K562 (cell line): ENCODE results near the gene PFDN4.

Experiments
- BRF2 ChIP-seq: IDR thresholded peaks from 3 replicates; pipeline ENCODE4 v1.6.1; 2011; ENCODE audit warnings: borderline replicate concordance, mild to moderate bottlenecking; ENCODE audit not compliant: insufficient read length, insufficient read depth
- COPS2 ChIP-seq: fragments of 450-650 bp; conservative IDR thresholded peaks from 2 replicates; pipeline ENCODE4 v1.6.1; 2016; ENCODE audit warnings: mild to moderate bottlenecking, moderate library complexity
- DNMT1 ChIP-seq: fragments of 450-650 bp; IDR thresholded peaks from 2 replicates; pipeline ENCODE4 v1.6.1; 2016; ENCODE audit warnings: antibody characterized with exemption, mild to moderate bottlenecking
- EZH2 ChIP-seq: IDR thresholded peaks from 2 replicates; pipeline ENCODE4 v1.6.1; 2012; ENCODE audit warnings: low read depth, mild to moderate bottlenecking, inconsistent platforms, low read length, borderline replicate concordance
- FOSL1 ChIP-seq: fragments of 200-800 bp; sonication (Bioruptor generic); conservative IDR thresholded peaks from 2 replicates; pipeline ENCODE4 v1.6.1; 2016; ENCODE audit warnings: missing genetic modification characterization, missing compliant biosample characterization
- JUNB ChIP-seq: fragments of 450-650 bp; formaldehyde crosslinking; conservative IDR thresholded peaks from 2 replicates; pipeline ENCODE4 v1.4.0; 2020; ENCODE audit warnings: mild to moderate bottlenecking
- KAT8 ChIP-seq: fragments of 450-650 bp; IDR thresholded peaks from 2 replicates; pipeline ENCODE4 v1.6.1; 2016; ENCODE audit warnings: low read depth, mild to moderate bottlenecking
- NCOR1 ChIP-seq: fragments of 450-650 bp; IDR thresholded peaks from 2 replicates; pipeline ENCODE4 v1.6.1; 2016; ENCODE audit warnings: mild to moderate bottlenecking, moderate library complexity
- SETDB1 ChIP-seq: IDR thresholded peaks from one replicate; pipeline ENCODE4 v1.6.1; 2012; ENCODE audit warnings: low read length, control low read depth, inconsistent platforms
- SRSF1 ChIP-seq: fragments of 200-400 bp; formaldehyde crosslinking; IDR thresholded peaks from 2 replicates; pipeline ENCODE4 v1.6.1; 2017; ENCODE audit warnings: mild to moderate bottlenecking, low read depth, low read length, moderate library complexity
- ZNF407 ChIP-seq: fragments of 450-650 bp; IDR thresholded peaks from 2 replicates; pipeline ENCODE4 v1.6.1; 2016; ENCODE audit warnings: low read depth
- ZNF699 ChIP-seq: fragments of 250-450 bp; sonication (Bioruptor Pico); IDR thresholded peaks from 2 replicates; pipeline ENCODE4 v1.8.0; 2021; ENCODE audit warnings: mild to moderate bottlenecking, moderate library complexity; ENCODE audit not compliant: insufficient replicate concordance
- ZZZ3 ChIP-seq: fragments of 450-650 bp; IDR thresholded peaks from 2 replicates; pipeline ENCODE4 v1.6.1; 2016; ENCODE audit warnings: antibody characterized with exemption, mild to moderate bottlenecking, moderate library complexity
- TF ChIP-seq, protein P1 (sequence below): fragments of 250-450 bp; sonication (Bioruptor Pico); IDR thresholded peaks from 2 replicates; pipeline ENCODE4 v1.4.0; 2020; ENCODE audit warnings: mild to moderate bottlenecking

GRCh38 chr20:54160065-54161007 lies 47.6 kb upstream of the PFDN4 start:
- no peak for TF ChIP-seq SRSF1
- TF ChIP-seq EZH2 = no peak
- TF ChIP-seq FOSL1 (tag) = no peak
- TF ChIP-seq KAT8 = no peak
- no peak for TF ChIP-seq NCOR1
- TF ChIP-seq ZNF407 = no peak
- TF ChIP-seq ZZZ3 = no peak
- TF ChIP-seq, protein P1, sequence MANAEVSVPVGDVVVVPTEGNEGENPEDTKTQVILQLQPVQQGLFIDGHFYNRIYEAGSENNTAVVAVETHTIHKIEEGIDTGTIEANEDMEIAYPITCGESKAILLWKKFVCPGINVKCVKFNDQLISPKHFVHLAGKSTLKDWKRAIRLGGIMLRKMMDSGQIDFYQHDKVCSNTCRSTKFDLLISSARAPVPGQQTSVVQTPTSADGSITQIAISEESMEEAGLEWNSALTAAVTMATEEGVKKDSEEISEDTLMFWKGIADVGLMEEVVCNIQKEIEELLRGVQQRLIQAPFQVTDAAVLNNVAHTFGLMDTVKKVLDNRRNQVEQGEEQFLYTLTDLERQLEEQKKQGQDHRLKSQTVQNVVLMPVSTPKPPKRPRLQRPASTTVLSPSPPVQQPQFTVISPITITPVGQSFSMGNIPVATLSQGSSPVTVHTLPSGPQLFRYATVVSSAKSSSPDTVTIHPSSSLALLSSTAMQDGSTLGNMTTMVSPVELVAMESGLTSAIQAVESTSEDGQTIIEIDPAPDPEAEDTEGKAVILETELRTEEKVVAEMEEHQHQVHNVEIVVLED (CRISPR knock-in tag) = no peak
- no peak for TF ChIP-seq ZNF699
- no peak for TF ChIP-seq COPS2
- TF ChIP-seq JUNB (CRISPR knock-in tag) = no peak
- TF ChIP-seq DNMT1 = no peak
- TF ChIP-seq BRF2 = no peak
- TF ChIP-seq SETDB1 = no peak
